ENCODE results near the gene LYPD8. TPM values are rescaled to one million over a fixed set of nuclear protein-coding genes. Genes with fewer than 3 reads are reported as not detected.

The LYPD8 gene
- total RNA-seq, 1 experiment from 2014 or later = 2.4 TPM

- DNase-seq (ENCODE audit: low spot score) = no peak
These were observed 52.8 kb downstream of the LYPD8 start, which contains the start of gene OR14I1 for GRCh38 chr1:248702714-248703113. TSS of gene OR14I1 (minus strand) at chr1:248702766.

GRCh38 chr1:248699099-248699498 lies 56.5 kb downstream of the LYPD8 start:
- no peak for DNase-seq (ENCODE audit: low spot score)

GRCh38 chr1:248697907-248698306 lies 57.7 kb downstream of the LYPD8 start:
- no peak for DNase-seq (ENCODE audit: low spot score)

DNA sequence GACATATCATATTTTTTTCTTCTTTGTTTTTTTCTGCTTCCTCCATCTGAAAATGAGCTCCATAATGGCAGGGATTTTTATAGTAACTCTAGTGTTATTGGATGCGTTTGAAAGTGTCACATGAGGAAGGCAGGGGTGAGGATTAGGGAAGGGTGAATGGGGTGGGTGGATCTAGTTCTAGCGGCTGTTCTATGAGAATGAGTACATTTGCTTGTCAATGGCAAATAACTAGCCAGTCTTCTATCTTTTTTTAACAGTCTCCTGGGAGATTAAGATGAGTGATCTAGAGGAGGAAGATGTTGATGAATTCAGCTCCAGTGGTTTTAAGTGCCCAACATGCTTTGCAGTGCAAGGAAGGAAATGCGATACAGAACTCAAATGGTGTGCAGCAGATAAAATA lies 58.8 kb downstream of the LYPD8 start:
- DNase-seq (ENCODE audit: low spot score) = no peak

- DNase-seq (ENCODE audit: low spot score) = peak; percentile 54
These were observed 59.3 kb downstream of the LYPD8 start for GRCh38 chr1:248696261-248696660.

DNA sequence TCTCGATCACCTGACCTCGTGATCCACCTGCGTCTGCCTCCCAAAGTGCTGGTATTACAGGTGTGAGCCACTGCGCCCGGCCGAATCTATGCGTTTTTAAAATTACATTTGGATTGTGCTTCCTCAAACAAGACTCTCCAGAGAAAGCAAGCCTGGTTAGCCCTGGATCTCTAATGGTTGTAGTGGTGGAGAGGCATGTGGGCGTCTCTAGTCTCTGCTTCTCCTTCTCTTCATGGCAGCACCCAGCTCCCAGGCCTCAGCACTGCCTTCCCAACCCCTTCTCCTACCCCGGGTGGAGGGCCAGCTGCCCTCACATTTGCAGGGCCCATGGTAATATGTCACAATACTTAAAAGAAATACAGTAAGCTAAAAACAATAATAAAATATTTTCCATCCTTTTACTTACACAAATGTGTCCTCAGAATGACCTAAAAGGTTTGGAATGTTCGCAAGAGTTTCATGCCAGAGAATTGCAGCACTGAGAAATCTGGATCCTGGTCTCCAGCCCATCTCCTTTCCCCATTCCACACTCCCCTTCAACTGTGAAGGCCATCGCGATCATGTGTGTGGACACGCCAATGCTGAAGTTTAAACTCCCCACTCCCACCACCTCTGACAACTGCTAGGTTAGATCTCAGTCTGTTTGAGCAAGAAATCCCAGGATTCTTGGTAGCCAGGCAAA lies 60.0 kb downstream of the LYPD8 start:
- DNase-seq (ENCODE audit: low spot score) = no peak

GRCh38 chr1:248691567-248692155 lies 63.9 kb downstream of the LYPD8 start:
- DNase-seq (ENCODE audit: low spot score) = no peak

Small RNA genes lying within 50 kb of the gene (small RNA-seq; reads per million reads assigned to genes)
- gene AHCYP8 = not detected

Other genes with a start within 250 kb of the LYPD8 start
- gene OR2G6, start 247.7 kb downstream of the LYPD8 start, total RNA-seq (2014; rRNA removed; shearing (Covaris generic)) = not detected in 2 replicates
- not detected in 2 replicates for gene OR2T29, start 193.0 kb downstream of the LYPD8 start, total RNA-seq (2014; rRNA removed; shearing (Covaris generic))
- not detected in 2 replicates for gene OR2T34, start 181.0 kb downstream of the LYPD8 start, total RNA-seq (2014; rRNA removed; shearing (Covaris generic))
- not detected in 2 replicates for gene OR2T10, start 158.1 kb downstream of the LYPD8 start, total RNA-seq (2014; rRNA removed; shearing (Covaris generic))
- not detected in 2 replicates for gene OR2T11, start 120.7 kb downstream of the LYPD8 start, total RNA-seq (2014; rRNA removed; shearing (Covaris generic))
- gene OR2T35, start 110.5 kb downstream of the LYPD8 start, total RNA-seq (2014; rRNA removed; shearing (Covaris generic)) = not detected in 2 replicates
- not detected in 2 replicates for gene OR2T27, start 100.2 kb downstream of the LYPD8 start, total RNA-seq (2014; rRNA removed; shearing (Covaris generic))
- not detected in 2 replicates for gene OR14I1, start 53.0 kb downstream of the LYPD8 start, total RNA-seq (2014; rRNA removed; shearing (Covaris generic))
- 23.4 and 23.5 TPM in 2 replicates for gene SH3BP5L, start 70.2 kb upstream of the LYPD8 start, total RNA-seq (2014; rRNA removed; shearing (Covaris generic))
- 36.0 and 37.7 TPM in 2 replicates for gene ZNF672, start 82.5 kb upstream of the LYPD8 start, total RNA-seq (2014; rRNA removed; shearing (Covaris generic))
- 57.9 and 58.0 TPM in 2 replicates for gene ZNF692, start 103.3 kb upstream of the LYPD8 start, total RNA-seq (2014; rRNA removed; shearing (Covaris generic))
- 8.1 and 10.2 TPM in 2 replicates for gene PGBD2, start 150.5 kb upstream of the LYPD8 start, total RNA-seq (2014; rRNA removed; shearing (Covaris generic))

Data from HT-29 (cell line).